ENCODE results near the gene NT5C.

NT5C gene

GRCh38 chr17:75090871-75091854, 40.4 kb downstream of the NT5C start:
- H3K23ac ChIP-seq (ENCODE audit: low read depth, low read length, poor library complexity): peak overlapping the region; percentile 3
- no peak overlapping the region for H3K4ac ChIP-seq (ENCODE audit: low read length)
- no peak overlapping the region for H4K91ac ChIP-seq (ENCODE audit: low read depth, low read length, poor library complexity)
- H3K27ac ChIP-seq (replicated peaks; ENCODE audit: low read length): no peak overlapping the region
- no peak overlapping the region for H4K8ac ChIP-seq (ENCODE audit: low read depth, low read length)
- no peaks in the 10 kb centered on the region for H3K79me1 ChIP-seq (ENCODE audit: low read depth, low read length)
- peak overlapping the region; percentile 70 for H2AFZ ChIP-seq (ENCODE audit: low read length)
- H2BK5ac ChIP-seq (ENCODE audit: low read length): no peak overlapping the region
- peak overlapping the region; percentile 1 for H2BK120ac ChIP-seq (ENCODE audit: low read depth, low read length)
- H3K27me3 ChIP-seq (ENCODE audit: control insufficient read depth in 3 of 3, insufficient read depth in 3 of 3, low read depth in 1 of 3, low read length in 3 of 3): no peaks in the 10 kb centered on the region
- H2AK5ac ChIP-seq (ENCODE audit: low read depth, low read length): peak overlapping the region; percentile 73
- no peaks in the 10 kb centered on the region for H3K36me3 ChIP-seq (replicated peaks in 1 of 2; ENCODE audit: control insufficient read depth in 2 of 2, insufficient read depth in 2 of 2, low read length in 2 of 2)
- no peak overlapping the region for H3K14ac ChIP-seq (ENCODE audit: low read length)
- H3K9me3 ChIP-seq (replicated peaks in 1 of 2; ENCODE audit: control insufficient read depth in 2 of 2, insufficient read depth in 1 of 2, low read depth in 1 of 2, low read length in 2 of 2): no peaks in the 10 kb centered on the region
- no peak overlapping the region for H3K4me2 ChIP-seq (ENCODE audit: insufficient read depth, low read length, poor library complexity, severe bottlenecking)
- no peak overlapping the region for H2BK12ac ChIP-seq (ENCODE audit: low read length)
- peaks cover 19 to 32% of the 10 kb centered on the region in 2 donors for H3K4me1 ChIP-seq (ENCODE audit: control insufficient read depth in 2 of 2, insufficient read depth in 1 of 2, low read depth in 1 of 2, low read length in 2 of 2)
- DNase-seq (ENCODE audit: low spot score): no peak
- H2BK15ac ChIP-seq (ENCODE audit: low read length): peak overlapping the region; percentile 28
- no CpG with 5 or more reads among the region's 19 CpGs for WGBS, 2 donors (ENCODE audit: extremely low coverage in 2 of 2, insufficient read length in 2 of 2, insufficient replicate concordance in 1 of 2)
- peak overlapping the region; percentile 86 for H3K9ac ChIP-seq (ENCODE audit: low read depth, low read length, poor library complexity)
- H3K18ac ChIP-seq (ENCODE audit: low read length): peak overlapping the region; percentile 82
- H3K4me3 ChIP-seq (ENCODE audit: low read length in 2 of 2): no peak overlapping the region

- H3K4me3 ChIP-seq (ENCODE audit: low read length in 2 of 2): peak overlapping the region in 1 of 2 donors; percentile 86
- peak overlapping the region; percentile 96 for H3K23ac ChIP-seq (ENCODE audit: low read depth, low read length, poor library complexity)
- no peak for DNase-seq (ENCODE audit: low spot score)
- H2BK120ac ChIP-seq (ENCODE audit: low read depth, low read length): peak overlapping the region; percentile 81
- no peaks in the 10 kb centered on the region for H3K79me1 ChIP-seq (ENCODE audit: low read depth, low read length)
- H4K91ac ChIP-seq (ENCODE audit: low read depth, low read length, poor library complexity): no peak overlapping the region
- H3K9ac ChIP-seq (ENCODE audit: low read depth, low read length, poor library complexity): peak overlapping the region; percentile 85
- no CpG with 5 or more reads among the region's 11 CpGs for WGBS, 2 donors (ENCODE audit: extremely low coverage in 2 of 2, insufficient read length in 2 of 2, insufficient replicate concordance in 1 of 2)
- no peak overlapping the region for H3K14ac ChIP-seq (ENCODE audit: low read length)
- H2BK15ac ChIP-seq (ENCODE audit: low read length): peak overlapping the region; percentile 93
- H2AFZ ChIP-seq (ENCODE audit: low read length): peak overlapping the region; percentile 81
- H3K4me1 ChIP-seq (ENCODE audit: control insufficient read depth in 2 of 2, insufficient read depth in 1 of 2, low read depth in 1 of 2, low read length in 2 of 2): peaks cover 19 to 38% of the 10 kb centered on the region in 2 donors
- peak overlapping the region; percentile 31 for H2BK5ac ChIP-seq (ENCODE audit: low read length)
- H3K4ac ChIP-seq (ENCODE audit: low read length): peak overlapping the region; percentile 87
- peak overlapping the region; percentile 98 for H2AK5ac ChIP-seq (ENCODE audit: low read depth, low read length)
- H2BK12ac ChIP-seq (ENCODE audit: low read length): peak overlapping the region; percentile 80
- no peak overlapping the region for H3K27ac ChIP-seq (replicated peaks; ENCODE audit: low read length)
- peak overlapping the region; percentile 49 for H4K8ac ChIP-seq (ENCODE audit: low read depth, low read length)
- H3K9me3 ChIP-seq (replicated peaks in 1 of 2; ENCODE audit: control insufficient read depth in 2 of 2, insufficient read depth in 1 of 2, low read depth in 1 of 2, low read length in 2 of 2): no peaks in the 10 kb centered on the region
- H3K4me2 ChIP-seq (ENCODE audit: insufficient read depth, low read length, poor library complexity, severe bottlenecking): peak overlapping the region; percentile 87
- H3K18ac ChIP-seq (ENCODE audit: low read length): peak overlapping the region; percentile 99
- no peaks in the 10 kb centered on the region for H3K36me3 ChIP-seq (replicated peaks in 1 of 2; ENCODE audit: control insufficient read depth in 2 of 2, insufficient read depth in 2 of 2, low read length in 2 of 2)
- no peaks in the 10 kb centered on the region for H3K27me3 ChIP-seq (ENCODE audit: control insufficient read depth in 3 of 3, insufficient read depth in 3 of 3, low read depth in 1 of 3, low read length in 3 of 3)
Observed at GRCh38 chr17:75088465-75089417, 42.8 kb downstream of the NT5C start.

- H3K27me3 ChIP-seq (ENCODE audit: control insufficient read depth in 3 of 3, insufficient read depth in 3 of 3, low read depth in 1 of 3, low read length in 3 of 3): no peaks in the 10 kb centered on the region
- H3K4me2 ChIP-seq (ENCODE audit: insufficient read depth, low read length, poor library complexity, severe bottlenecking): peak within 1 kb of the TSS; percentile 87
- no peaks in the 10 kb centered on the region for H3K9me3 ChIP-seq (replicated peaks in 1 of 2; ENCODE audit: control insufficient read depth in 2 of 2, insufficient read depth in 1 of 2, low read depth in 1 of 2, low read length in 2 of 2)
- H3K27ac ChIP-seq (replicated peaks; ENCODE audit: low read length): peak within 1 kb of the TSS; percentile 76
- peak within 1 kb of the TSS; percentile 87 for H3K4ac ChIP-seq (ENCODE audit: low read length)
- DNase-seq (ENCODE audit: low spot score): peak; percentile 65
- peak within 1 kb of the TSS; percentile 85 for H3K9ac ChIP-seq (ENCODE audit: low read depth, low read length, poor library complexity)
- peak within 1 kb of the TSS; percentile 80 for H2BK12ac ChIP-seq (ENCODE audit: low read length)
- WGBS, 2 donors (ENCODE audit: extremely low coverage in 2 of 2, insufficient read length in 2 of 2, insufficient replicate concordance in 1 of 2): no CpG with 5 or more reads among the region's 69 CpGs
- H3K23ac ChIP-seq (ENCODE audit: low read depth, low read length, poor library complexity): peak within 1 kb of the TSS; percentile 96
- peak within 1 kb of the TSS; percentile 74 for H4K8ac ChIP-seq (ENCODE audit: low read depth, low read length)
- peak within 1 kb of the TSS; percentile 31 for H2BK5ac ChIP-seq (ENCODE audit: low read length)
- no peak within 1 kb of the TSS for H4K91ac ChIP-seq (ENCODE audit: low read depth, low read length, poor library complexity)
- peak within 1 kb of the TSS; percentile 81 for H2AFZ ChIP-seq (ENCODE audit: low read length)
- H3K79me1 ChIP-seq (ENCODE audit: low read depth, low read length): no peaks in the 10 kb centered on the region
- H3K14ac ChIP-seq (ENCODE audit: low read length): peak within 1 kb of the TSS; percentile 78
- H3K4me3 ChIP-seq (ENCODE audit: low read length in 2 of 2): peak within 1 kb of the TSS in 1 of 2 donors; percentile 86
- H2AK5ac ChIP-seq (ENCODE audit: low read depth, low read length): peak within 1 kb of the TSS; percentile 98
- peaks cover 19 to 38% of the 10 kb centered on the region in 2 donors for H3K4me1 ChIP-seq (ENCODE audit: control insufficient read depth in 2 of 2, insufficient read depth in 1 of 2, low read depth in 1 of 2, low read length in 2 of 2)
- H2BK120ac ChIP-seq (ENCODE audit: low read depth, low read length): peak within 1 kb of the TSS; percentile 81
- H3K18ac ChIP-seq (ENCODE audit: low read length): peak within 1 kb of the TSS; percentile 99
- H2BK15ac ChIP-seq (ENCODE audit: low read length): peak within 1 kb of the TSS; percentile 93
- H3K36me3 ChIP-seq (replicated peaks in 1 of 2; ENCODE audit: control insufficient read depth in 2 of 2, insufficient read depth in 2 of 2, low read length in 2 of 2): no peaks in the 10 kb centered on the region
Observed at GRCh38 chr17:75087558-75088453, 43.7 kb downstream of the NT5C start, which contains the start of gene SLC16A5. Gene SLC16A5, plus strand, starts transcription at chr17:75087954. Its CDS starts 5,683 bp downstream, at chr17:75093637.

Data from neuronal stem cell (in vitro differentiated cells).